Upper lobe of left lung (tissue), 4 donors: ENCODE data around the gene AGRN.

Experiments
- EP300 ChIP-seq, 4 donors: sonication (generic); formaldehyde crosslinking; IDR thresholded peaks; one replicate each; pipeline ENCODE4 v1.5.1; 2017; ENCODE audit warnings: antibody characterized with exemption in 4 of 4, control low read depth in 2 of 4
- POLR2AphosphoS5 ChIP-seq, 2 donors: sonication (generic); formaldehyde crosslinking; IDR thresholded peaks; one replicate each; pipeline ENCODE4 v1.5.1; 2017; ENCODE audit warnings: antibody characterized with exemption in 2 of 2

DNA sequence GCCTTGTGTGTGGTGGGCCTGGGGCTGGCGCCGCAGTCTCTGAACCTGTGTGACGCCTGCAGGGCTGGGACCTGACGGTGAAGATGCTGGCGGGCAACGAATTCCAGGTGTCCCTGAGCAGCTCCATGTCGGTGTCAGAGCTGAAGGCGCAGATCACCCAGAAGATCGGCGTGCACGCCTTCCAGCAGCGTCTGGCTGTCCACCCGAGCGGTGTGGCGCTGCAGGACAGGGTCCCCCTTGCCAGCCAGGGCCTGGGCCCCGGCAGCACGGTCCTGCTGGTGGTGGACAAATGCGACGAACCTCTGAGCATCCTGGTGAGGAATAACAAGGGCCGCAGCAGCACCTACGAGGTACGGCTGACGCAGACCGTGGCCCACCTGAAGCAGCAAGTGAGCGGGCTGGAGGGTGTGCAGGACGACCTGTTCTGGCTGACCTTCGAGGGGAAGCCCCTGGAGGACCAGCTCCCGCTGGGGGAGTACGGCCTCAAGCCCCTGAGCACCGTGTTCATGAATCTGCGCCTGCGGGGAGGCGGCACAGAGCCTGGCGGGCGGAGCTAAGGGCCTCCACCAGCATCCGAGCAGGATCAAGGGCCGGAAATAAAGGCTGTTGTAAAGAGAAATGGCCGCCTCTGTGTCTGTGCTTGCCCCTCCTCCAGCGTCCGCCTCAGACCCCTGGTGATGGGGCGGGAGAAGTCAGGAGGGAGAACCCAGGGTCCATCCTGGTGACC, 5.8 kb upstream of the AGRN start:
- TF ChIP-seq EP300 (IDR thresholded peaks at IDR 0.05) (no peak), POLR2AphosphoS5 (IDR thresholded peaks at IDR 0.05) (no peak)
